ENCODE results near the gene TSACC. TPM values are rescaled to one million over a fixed set of nuclear protein-coding genes. Genes with fewer than 3 reads are reported as not detected.

Gene TSACC
- total and polyA plus RNA-seq, 2 of the 8 experiments (the other 6 are each of a cell fraction or from before 2014, with no cell fraction given) = 1.0 to 5.0 TPM

GRCh38 chr1:156372876-156373275 lies 34.5 kb downstream of the TSACC start:
- Histone ChIP-seq H3K27ac (ENCODE audit: low read depth, low read length) (no peak overlapping the region), H3K9me3 (ENCODE audit: insufficient read depth in 2 of 2, low read depth in 1 of 2, low read length in 1 of 2) (no peaks in the 10 kb centered on the region), H3K23ac (ENCODE audit: insufficient read length) (no peak overlapping the region), H3K18ac (ENCODE audit: extremely low read depth, low read length) (no peak overlapping the region), H3K36me3 (ENCODE audit: control insufficient read depth in 2 of 4, insufficient read depth in 4 of 4, low read length in 3 of 4) (no peaks in the 10 kb centered on the region), H4K5ac (ENCODE audit: insufficient read length, low read depth, low read length) (no peak overlapping the region), H2AFZ (ENCODE audit: low read length) (no peak overlapping the region), H4K8ac (ENCODE audit: extremely low read depth, insufficient read depth, low read length) (no peak overlapping the region), H3K4me3 (ENCODE audit: extremely low read depth in 1 of 4, insufficient read depth in 2 of 4, low read depth in 3 of 4, low read length in 4 of 4) (no peak overlapping the region), H3K56ac (replicated peaks; ENCODE audit: insufficient read length, low read depth, low read length) (no peak overlapping the region), H2AK5ac (ENCODE audit: low read depth, low read length) (no peak overlapping the region), H2BK20ac (ENCODE audit: low read length) (no peak overlapping the region), H3K79me2 (ENCODE audit: control insufficient read depth in 1 of 2, insufficient read depth in 2 of 2, low read length in 2 of 2) (no peaks in the 10 kb centered on the region), H3K14ac (ENCODE audit: insufficient read length) (no peak overlapping the region), H3K4me1 (replicated peaks in 1 of 4; ENCODE audit: control insufficient read depth in 3 of 4, insufficient read depth in 4 of 4, low read length in 3 of 4) (peaks cover 0 to 7% (median 2%) of the 10 kb centered on the region in 4 experiments; a peak in 4 of 7 replicates), H3K27me3 (replicated peaks in 1 of 4; ENCODE audit: control insufficient read depth in 3 of 4, extremely low read depth in 1 of 4, insufficient read depth in 3 of 4, low read length in 3 of 4) (peaks cover 0 to 14% (median 11%) of the 10 kb centered on the region in 4 experiments; a peak in 6 of 7 replicates), H2BK5ac (ENCODE audit: low read depth, low read length) (no peak overlapping the region), H3K79me1 (ENCODE audit: low read depth, low read length) (no peaks in the 10 kb centered on the region), H4K20me1 (replicated peaks in 1 of 2; ENCODE audit: control insufficient read depth in 1 of 2, insufficient read depth in 2 of 2, low read length in 2 of 2) (no peaks in the 10 kb centered on the region), H4K91ac (replicated peaks; ENCODE audit: insufficient read length, low read length) (no peak overlapping the region), H3K4ac (replicated peaks; ENCODE audit: insufficient read length, low read depth, low read length) (no peak overlapping the region), H2BK12ac (ENCODE audit: low read depth, low read length) (no peak overlapping the region), H2BK120ac (replicated peaks; ENCODE audit: low read depth, low read length) (no peak overlapping the region), H3K4me2 (ENCODE audit: insufficient read depth in 1 of 2, low read depth in 2 of 2, low read length in 2 of 2) (no peak overlapping the region), H3K23me2 (ENCODE audit: low read depth, low read length) (peaks cover 9% of the 10 kb centered on the region; the same call in 1 of the 2 replicates), H2BK15ac (ENCODE audit: low read length) (no peak overlapping the region), H3K9ac (replicated peaks in 1 of 4; ENCODE audit: extremely low read depth in 1 of 4, low read depth in 3 of 4, low read length in 3 of 4) (no peak overlapping the region)
- DNase-seq (ENCODE audit: low read depth in 1 of 2, low spot score in 2 of 2) = no peak
- no peak for FAIRE-seq
- CTCF ChIA-PET (ENCODE audit: partially characterized antibody) = interaction anchor here (0.7 to 11.9 kb wide), 10 partner anchors 9 to 316 kb away, joined by 3 to 156 read pairs (median 3); no protein-coding TSS in a partner anchor
- WGBS, 2 experiments (ENCODE audit: extremely low coverage in 1 of 2, insufficient coverage in 1 of 2, insufficient read length in 1 of 2, insufficient replicate concordance in 2 of 2, low coverage in 1 of 2, low lambda C conversion rate in 2 of 2, missing lambda C conversion rate in 1 of 2) = 86% methylated on average over 4 of the region's 4 CpGs; no CpG with 5 or more reads in 1 of the 2 experiments
- POLR2A ChIA-PET (ENCODE audit: partially characterized antibody) = no interaction called here
- no peak for TF ChIP-seq MAX (IDR thresholded peaks at IDR 0.05)
- no peak for TF ChIP-seq RFX5 (IDR thresholded peaks at IDR 0.05; ENCODE audit: borderline replicate concordance, low read depth, low read length)
- no peak for TF ChIP-seq TAF7 (optimal IDR thresholded peaks at IDR 0.05; ENCODE audit: borderline replicate concordance, low read depth, low read length)
- TF ChIP-seq NRF1 (IDR thresholded peaks at IDR 0.05; ENCODE audit: low read depth, low read length) = no peak
- TF ChIP-seq CTBP2 (IDR thresholded peaks at IDR 0.05; ENCODE audit: borderline replicate concordance, insufficient read depth, insufficient read length, low read length) = no peak
- no peak for TF ChIP-seq BRCA1 (IDR thresholded peaks at IDR 0.05; ENCODE audit: low read depth, low read length)
- TF ChIP-seq JUND (IDR thresholded peaks at IDR 0.05; ENCODE audit: low read length) = no peak
- no peak for TF ChIP-seq TEAD4 (IDR thresholded peaks at IDR 0.05; ENCODE audit: low read depth, low read length)
- TF ChIP-seq CBX8 (IDR thresholded peaks at IDR 0.05; ENCODE audit: borderline replicate concordance, low read depth, low read length) = no peak
- TF ChIP-seq ZNF274 (IDR thresholded peaks at IDR 0.05; ENCODE audit: borderline replicate concordance, extremely low read depth, low read length) = no peak
- TF ChIP-seq HDAC2 (IDR thresholded peaks at IDR 0.05; ENCODE audit: borderline replicate concordance in 1 of 2, low read depth in 2 of 2, low read length in 2 of 2) = no peak
- TF ChIP-seq SIX5 (IDR thresholded peaks at IDR 0.05; ENCODE audit: low read depth, low read length) = no peak
- no peak for TF ChIP-seq RNF2 (IDR thresholded peaks at IDR 0.05; ENCODE audit: borderline replicate concordance, low read depth, low read length, missing control alignments, poor library complexity, severe bottlenecking)
- no peak for TF ChIP-seq HDAC6 (IDR thresholded peaks at IDR 0.05; ENCODE audit: low read depth, low read length)

All from H1 (cell line).